Measurements from ENCODE around the gene NR1D1.
A peak's percentile ranks its signal among the peaks of the same experiment; 100 is the strongest.

NR1D1 gene

DNA sequence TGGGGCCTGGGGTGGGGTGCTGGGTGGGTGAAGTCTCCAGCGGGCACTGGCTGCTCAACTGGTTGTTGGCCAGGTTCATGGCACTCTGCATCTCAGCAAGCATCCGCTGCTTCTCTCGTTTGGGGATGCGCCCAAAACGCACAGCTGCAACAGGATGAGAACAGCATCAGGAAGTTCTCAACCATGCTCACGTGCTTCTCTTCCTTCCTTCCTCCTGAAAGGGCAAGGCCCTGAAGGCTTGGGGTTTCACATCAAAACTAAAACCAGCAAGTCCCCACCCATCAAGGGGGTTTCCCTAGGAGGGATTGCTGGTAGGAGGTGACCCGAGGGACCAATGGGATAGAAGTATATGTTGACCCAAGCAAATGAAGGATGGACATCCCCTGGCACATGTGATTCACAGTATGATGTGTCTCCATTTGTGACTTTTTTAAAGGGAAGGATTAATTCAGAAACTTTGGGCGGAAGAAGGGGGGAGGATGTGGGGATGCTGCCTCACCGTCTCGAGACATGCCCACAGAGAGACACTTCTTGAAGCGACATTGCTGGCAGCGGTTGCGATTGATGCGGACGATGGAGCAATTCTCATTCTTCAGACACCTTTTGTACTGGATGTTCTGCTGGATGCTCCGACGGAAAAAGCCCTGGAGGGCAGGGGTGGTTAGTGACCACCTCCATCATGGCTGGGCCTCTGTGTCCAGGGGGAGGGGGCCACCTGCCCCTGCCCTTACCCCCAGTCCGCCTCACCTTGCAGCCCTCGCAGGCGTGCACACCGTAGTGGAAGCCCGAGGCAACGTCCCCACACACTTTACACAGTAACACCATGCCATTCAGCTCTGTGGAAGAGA is 4.2 kb downstream of the NR1D1 start:
- DNase-seq, result peak; percentile 89

DNA sequence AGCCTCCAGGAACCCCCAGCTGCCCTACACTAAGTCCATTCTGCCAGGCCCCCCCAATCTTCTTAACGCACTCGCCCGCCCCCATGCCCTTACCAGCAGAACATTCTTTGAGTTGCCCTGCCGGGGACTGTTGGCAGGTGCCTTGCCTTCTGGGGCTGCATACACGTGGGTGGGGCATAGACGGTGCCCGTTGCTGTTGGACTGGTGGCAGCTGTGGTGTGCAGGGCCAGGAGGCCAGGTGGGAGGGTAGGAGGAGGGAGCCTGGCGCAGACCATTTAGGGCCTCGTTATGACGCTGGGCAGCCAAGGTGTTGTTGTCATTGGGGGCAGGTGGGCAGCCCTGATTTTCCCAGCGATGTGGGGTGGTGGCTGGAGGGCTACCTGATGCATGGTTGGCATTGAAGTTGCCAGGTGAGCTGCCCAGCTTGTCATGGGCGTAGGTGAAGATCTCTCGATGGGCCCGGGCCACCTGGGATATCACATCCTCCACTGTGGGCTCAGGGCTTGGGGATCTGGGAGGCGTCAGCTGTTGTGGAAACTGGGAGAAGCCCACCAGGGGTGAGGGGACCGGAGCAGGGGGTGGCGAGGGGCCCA is 4.9 kb downstream of the NR1D1 start:
- DNase-seq, result no peak

DNA sequence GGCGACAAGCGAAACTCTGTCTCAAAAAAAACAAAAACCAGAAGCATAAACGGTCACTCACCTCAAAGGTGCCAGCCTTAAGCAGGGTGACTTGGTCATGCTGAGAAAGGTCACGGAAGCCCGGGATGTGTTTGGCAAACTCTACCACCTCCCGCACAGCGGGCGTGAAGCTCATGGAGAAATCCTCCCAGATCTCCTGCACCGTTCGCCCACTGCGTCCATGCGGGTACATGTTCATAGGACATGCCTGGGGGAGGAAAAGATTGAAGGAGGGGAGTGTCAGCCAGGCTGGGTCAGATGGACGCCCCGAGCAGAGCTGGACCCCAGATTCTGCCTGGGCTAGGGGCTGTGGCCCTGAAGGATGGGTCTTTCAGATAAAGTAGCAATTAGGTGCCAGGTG is 5.5 kb downstream of the NR1D1 start:
- DNase-seq, result no peak

DNA sequence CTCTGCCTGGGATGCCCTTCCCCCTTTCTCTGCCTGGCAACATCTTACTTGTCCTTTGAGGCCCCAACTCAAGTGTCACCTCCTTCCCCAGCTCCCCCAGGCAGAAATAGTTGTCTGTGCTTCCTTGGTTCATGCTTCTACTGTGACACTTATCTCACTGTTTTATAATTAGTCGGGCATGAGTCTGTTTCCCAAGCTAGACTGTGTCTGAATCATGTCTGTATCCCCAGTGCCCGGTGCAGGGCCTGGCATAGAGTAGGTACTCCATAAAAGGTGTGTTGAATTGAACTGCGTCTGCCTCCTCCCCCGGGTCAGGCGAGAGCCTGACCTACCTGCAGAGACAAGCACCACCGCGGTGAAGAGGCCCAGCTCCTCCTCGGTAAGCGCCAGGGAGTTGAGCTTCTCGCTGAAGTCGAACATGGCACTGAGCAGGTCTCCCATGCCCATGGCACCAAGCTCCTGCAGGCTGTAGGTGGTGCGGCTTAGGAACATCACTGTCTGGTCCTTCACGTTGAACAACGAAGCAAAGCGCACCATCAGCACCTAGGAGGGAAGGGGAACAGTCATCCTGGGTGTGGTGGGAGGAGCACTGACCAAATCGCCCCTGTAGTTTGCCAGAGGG is 6.7 kb downstream of the NR1D1 start:
- no peak for DNase-seq

DNA sequence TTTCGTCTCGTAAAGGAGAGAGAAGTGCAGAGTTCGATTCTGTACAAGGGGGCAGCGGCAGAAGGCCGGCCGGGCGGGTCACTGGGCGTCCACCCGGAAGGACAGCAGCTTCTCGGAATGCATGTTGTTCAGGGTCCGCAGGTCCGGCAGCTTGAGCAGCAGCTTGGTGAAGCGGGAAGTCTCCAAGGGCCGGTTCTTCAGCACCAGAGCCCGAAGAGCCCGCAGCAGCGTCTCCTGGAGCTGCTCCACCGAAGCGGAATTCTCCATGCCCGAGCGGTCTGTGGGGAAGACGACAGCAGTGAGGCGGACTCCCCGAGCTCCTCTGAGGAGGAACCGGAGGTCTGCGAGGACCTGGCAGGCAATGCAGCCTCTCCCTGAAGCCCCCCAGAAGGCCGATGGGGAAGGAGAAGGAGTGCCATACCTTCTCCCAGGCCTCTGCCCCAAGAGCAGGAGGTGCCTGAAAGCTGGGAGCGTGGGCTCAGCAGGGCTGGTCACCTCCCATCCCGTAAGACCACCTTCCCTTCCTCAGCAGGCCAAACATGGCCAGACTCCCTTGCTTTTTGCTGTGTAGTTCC is 7.3 kb downstream of the NR1D1 start:
- no peak for DNase-seq

DNA sequence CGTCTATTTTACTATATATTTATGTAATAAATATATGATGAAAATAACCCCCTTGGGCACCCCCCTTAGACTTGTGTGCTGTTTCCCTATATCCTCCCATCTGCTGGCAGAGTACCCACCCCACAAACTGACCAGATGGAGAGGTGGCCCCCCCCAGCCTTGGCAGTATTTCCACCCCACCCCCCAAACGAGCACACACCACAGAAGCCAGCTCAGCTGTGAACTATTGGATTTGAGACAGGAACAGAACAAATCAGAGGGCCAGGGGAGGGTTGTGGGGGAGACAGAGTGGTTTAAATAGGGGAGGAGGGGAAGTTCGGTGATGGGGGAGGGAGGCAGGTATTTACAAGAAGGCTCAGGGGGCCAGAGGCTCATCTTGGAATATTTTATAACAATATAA is 7.8 kb downstream of the NR1D1 start:
- DNase-seq, result no peak

DNA sequence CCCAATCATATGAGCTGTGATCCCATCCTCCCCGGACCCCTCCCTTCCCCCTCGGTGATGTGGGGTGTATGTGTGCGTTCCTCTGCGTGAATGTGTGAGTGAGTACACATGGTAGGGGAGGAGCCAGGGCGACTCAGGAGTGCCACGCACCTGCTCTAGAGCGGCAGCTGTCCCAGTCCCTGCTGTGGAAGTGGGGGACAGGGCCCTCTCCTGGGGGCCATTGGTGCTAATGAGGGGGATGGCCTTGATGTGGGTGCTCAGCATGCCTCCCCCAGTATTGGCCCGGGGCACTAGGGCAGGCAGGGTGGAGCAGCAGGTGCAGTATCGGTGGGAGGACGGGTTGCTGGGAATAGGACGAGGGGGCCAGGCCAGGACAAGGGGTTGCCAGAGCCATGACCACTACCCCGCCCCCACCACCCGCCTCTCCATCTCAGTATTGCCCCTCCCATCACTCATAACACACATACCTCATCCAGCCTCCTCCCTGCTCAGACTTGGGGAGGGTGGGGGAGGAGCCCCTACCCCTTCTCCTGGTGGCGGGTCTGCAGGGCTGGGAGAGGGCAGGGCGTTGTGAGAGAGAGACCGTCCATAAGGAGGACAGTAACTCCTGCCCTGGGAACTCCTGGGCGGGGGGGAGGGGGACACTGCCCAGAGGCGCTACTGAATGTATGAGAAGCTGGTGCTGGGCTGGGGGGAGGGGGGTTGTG is 8.5 kb downstream of the NR1D1 start:
- DNase-seq, result no peak

DNA sequence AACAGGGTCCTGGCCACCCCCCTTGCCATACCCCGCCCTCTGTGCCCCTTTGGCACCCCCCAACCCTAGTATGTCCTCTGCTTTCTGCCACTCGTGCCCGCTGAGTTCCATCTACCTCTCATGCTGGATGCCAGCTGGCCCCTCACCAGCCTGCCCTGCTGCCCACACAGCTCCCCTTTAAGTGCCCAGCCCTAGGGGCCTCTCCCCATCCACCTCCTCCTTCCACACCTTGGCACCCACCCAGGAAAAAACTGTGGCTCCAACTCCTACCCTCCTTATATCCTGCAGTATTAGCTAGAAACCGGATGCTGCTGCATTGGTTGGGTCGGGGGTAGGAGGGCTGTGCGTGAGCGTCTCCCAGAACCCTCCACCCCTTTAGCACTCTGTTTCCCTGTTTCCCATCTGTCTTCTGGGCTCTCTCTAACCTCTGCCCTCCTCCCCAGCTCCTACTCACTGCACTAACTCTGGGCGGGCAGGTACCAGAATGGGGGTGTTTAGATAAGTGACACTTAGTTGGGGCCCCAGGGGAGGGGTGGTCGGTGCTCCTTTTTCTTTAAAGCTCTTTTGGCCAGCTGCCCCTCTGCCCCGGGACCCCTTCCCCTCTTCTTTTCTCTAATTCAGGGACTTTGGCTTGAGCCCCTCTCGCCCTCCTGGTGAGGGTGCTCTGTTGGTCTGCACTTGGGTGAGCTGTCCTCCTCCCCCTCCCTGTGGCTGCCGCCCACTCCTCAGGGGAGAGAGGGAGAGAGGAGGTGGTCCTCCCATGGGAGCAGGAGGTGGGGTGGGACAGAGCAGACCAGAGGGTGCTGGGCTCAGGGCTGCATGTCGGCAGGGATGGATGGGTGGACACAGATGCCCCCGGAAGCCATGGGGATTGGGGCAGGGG is 9.9 kb downstream of the NR1D1 start:
- DNase-seq, result no peak

DNA sequence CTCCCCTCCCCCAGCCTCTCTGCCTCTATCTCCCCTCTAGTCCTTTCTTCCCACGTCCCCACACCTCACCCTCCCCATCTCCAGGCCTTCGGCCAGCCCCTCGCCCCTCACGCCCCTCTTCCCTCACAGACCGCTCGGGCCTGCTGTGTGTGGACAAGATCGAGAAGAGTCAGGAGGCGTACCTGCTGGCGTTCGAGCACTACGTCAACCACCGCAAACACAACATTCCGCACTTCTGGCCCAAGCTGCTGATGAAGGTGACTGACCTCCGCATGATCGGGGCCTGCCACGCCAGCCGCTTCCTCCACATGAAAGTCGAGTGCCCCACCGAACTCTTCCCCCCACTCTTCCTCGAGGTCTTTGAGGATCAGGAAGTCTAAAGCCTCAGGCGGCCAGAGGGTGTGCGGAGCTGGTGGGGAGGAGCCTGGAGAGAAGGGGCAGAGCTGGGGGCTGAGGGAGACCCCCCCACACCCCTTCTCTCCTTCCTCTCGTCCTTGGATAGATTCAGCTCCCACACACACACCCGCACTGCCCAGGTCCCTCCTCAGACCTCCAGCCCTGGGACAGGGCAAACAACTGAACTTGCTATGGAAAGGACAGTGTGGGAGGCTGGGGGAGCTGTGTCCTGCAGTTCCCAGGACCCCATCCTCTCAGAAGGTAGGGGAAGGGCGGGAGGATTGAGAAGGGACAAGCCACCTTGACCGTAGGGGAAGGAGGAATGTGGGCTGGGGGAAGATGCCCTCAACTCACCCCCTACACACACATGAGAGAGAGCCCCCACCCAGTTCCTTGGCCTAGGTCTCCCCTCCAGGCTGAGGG is 11.1 kb downstream of the NR1D1 start:
- no peak for DNase-seq

DNA sequence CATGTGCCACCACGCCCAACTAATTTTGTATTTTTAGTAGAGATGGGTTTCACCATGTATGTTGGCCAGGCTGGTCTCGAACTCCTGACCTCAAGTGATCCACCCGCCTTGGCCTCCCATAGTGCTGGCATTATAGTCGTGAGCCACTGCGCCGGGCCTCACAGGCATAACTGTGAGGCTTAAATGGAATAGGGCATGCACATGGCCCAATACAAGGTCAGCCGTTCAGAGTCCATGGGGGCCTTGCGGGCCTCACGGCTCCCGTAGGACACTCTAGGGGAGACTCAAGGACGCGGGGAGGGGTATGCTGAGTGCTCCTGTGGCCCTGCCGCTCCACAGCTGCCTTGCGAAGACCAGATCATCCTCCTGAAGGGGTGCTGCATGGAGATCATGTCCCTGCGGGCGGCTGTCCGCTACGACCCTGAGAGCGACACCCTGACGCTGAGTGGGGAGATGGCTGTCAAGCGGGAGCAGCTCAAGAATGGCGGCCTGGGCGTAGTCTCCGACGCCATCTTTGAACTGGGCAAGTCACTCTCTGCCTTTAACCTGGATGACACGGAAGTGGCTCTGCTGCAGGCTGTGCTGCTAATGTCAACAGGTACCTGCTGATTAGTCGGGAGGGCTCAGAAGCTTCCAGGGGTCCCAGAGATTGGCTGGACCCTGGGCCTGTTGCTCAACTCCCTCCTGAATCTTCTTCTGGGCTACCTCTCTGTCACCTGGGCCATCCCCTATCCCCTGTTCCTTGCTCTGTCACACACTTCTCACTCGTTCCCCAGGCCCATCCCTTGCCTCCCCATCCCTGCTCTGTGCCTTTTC is 12.3 kb downstream of the NR1D1 start:
- no peak for DNase-seq

DNA sequence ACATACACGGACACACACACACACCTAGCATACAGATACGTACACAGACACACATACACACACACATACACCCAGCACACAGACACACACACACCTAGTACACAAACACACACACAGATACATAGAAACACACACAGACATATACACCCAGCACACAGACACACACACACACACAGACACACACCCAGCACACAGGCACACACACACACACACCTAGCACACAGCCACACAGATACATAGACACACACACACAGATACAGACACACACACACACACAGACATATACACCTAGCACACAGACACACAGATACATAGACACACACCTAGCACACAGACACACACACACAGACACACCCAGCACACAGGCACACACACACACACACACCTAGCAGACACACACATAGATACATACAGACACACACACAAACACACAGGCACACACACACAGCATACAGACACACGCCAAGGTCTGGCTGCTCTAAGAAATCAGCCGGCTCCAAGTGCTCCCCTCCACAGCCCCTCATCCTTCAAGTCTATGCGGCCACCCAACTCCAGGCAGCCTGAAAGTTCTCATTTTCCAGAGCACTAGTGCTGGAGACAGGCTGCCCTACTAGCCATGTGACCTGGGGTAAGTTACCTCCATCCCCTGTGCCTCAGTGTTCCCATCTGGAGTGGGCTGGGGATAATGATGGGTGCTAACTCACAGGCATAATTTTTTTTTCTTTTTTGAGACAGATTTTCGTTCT is 13.2 kb downstream of the NR1D1 start:
- DNase-seq, result no peak

DNA sequence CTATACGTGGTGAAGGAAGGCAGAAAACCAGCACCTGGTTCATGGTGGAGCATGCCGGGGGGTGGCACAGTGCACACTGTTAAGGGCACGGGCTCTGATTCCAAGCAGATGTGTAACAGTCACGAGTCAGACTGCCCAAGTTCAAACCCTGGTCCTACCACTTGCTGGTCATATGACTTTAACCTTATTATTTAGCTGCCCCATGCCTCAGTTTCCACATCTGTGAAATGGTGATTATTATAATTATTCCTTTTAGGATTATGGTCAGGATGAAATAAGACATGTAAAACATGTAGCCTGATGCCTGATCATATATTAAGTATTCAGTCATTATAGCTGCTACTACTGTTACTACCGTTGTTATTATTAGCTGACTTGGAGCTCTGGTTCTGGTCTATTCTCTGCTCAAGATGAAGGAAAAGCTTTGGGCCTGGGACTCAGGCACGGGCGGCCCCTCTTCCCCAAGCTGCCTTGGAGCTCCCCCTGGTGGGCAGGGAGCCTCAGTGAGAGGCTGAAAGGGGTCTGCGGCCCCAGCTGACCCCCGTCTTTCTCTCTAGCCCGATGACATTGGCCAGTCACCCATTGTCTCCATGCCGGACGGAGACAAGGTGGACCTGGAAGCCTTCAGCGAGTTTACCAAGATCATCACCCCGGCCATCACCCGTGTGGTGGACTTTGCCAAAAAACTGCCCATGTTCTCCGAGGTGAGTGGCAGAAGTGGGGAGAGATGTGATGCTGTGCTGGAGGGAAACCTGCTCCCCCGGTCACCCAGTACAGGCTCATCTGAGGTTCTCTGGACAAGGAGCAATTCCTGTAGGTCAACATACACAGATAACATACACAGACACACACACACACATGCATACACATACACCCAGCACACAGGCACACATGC is 14.0 kb downstream of the NR1D1 start:
- DNase-seq, result peak; percentile 74

DNA sequence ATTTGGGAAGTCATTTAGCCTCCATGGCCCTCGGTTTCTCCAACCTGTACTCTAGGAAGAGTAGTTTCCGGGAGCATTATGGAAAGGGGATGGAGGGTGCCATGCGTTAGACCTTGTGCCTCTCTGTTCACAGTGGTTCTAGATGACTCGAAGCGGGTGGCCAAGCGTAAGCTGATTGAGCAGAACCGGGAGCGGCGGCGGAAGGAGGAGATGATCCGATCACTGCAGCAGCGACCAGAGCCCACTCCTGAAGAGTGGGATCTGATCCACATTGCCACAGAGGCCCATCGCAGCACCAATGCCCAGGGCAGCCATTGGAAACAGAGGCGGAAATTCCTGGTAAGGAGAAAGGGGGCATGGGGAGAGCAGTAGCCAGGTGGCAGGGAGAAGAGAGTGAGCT is 15.9 kb downstream of the NR1D1 start:
- DNase-seq, result no peak

DNA sequence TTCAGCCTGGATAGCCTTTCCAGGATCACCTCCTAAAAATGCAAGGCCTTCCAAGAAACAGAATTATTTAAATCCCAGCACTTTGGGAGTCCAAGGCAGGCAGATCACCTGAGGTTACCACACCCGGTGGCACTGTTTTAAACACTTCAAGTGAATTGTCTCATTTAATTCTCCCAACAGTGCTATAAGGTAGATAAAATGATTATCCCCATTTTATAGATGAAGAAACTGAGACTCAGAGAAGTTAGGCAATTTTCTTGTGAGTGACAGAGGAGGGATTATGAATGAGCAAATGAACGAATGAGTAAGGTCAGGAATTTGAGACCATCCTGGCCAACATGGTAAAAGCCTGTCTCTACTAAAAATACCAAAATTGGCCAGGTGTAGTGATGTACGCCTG is 20.8 kb downstream of the NR1D1 start:
- no peak for DNase-seq

DNA sequence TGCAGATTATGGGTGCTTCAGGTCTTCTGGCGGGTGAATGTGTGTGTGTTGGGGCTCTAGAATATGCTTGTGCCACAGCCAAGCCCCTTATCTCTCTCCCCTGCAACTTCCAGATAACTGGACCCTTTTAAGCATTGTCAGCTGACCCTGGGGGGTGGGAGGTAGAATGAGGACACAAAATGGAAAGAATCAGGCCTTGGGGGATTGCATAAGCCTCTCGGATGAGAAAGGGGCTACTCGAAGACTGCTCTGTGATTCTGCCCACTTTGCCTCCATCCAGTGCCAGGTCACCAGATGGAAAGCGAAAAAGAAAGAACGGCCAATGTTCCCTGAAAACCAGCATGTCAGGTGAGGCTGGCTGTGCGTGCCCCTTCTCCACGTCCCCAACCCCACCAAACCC is 23.8 kb downstream of the NR1D1 start:
- no peak for DNase-seq

DNA sequence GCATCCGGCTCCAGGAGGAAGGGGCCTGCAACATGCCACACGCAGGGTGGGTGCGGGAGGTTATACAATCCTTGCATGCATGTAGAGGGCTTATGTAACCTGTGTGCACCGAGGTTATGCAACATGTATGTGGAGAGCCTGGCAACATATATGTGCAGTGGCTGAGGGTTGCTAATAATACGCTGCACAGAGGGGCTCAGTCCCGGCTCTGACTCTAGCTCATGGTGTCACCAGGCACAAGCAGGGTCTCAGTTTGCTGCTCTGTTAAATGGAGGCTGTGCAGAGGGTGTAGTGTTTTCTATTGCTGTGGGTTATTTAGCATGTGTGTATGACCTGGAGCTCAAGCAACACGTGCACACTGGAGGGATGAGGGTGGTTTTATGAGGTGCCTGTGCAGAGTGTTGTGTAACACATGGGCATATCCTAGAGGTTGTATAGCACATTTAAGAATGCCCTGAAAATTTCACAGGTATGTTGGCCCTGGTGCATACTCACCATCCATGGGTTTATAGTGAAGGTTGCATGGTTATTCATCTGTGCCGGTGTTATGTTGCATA is 24.4 kb downstream of the NR1D1 start:
- no peak for DNase-seq

DNA sequence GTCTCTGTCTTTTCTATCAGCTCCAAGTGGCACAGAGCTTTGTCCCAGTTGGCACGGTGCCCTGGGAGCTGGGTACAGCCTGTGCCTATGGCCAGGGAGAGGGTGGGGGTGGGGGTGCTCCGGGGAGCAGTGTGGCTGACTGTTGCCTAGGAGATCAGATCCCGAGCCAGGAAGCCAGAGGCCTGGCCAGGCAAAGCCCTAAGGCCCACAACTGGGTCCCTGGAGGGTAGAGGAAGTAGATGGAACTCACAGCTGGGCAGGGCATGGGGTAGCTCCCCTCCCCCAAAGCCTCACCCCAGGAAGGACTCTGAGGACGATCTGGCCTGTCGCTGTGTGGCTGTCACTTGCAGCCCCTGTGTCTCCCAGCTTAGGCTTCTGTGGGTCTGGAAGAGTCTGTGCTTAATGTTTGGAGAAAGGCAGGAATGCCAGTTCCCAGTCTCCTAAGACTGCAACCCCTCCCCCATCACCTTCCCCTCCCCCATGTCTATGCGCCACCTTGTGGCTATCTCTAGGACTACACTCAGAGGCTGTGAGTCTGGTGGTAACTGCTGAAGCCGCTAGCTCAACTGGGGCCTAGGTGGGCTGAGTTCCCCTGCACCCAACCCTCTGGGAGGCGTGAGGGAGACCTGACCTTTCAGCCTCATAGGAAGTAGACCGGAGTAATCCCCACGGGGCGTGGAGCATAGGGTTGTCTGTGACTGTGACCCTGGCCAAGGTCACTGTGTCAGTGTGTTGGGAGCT is 25.0 kb downstream of the NR1D1 start:
- peak; percentile 71 for DNase-seq

DNA sequence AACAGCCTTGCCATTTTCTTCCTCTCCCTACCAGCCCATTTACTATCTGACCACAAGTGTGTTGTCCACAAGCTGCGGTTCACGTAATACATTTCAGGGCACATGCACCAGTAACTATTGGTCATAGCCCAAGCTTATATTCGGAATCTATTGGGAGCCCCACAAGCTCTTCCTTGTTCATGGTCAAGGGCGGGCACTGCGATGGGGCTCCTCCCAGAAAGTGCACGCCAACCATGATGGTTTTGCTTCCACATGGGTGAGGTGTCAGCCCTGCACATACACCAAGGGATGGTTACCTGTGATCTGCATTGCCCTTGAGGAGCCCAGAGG is 25.6 kb downstream of the NR1D1 start:
- DNase-seq, result no peak

All from stimulated activated CD4-positive, alpha-beta T cell treated with anti-CD3 and anti-CD28 coated beads, Interleukin-15, amount 100 ng/mL, for 24 hours (primary cell).